Fibroblast of skin of abdomen (primary cell): Measurements from ENCODE around the gene TBC1D21.
A peak's percentile ranks its signal among the peaks of the same experiment; 100 is the strongest.

Source experiments
- DNase-seq: peaks from one replicate; pipeline ENCODE4 v3.0.0-alpha.2; 2013

Gene TBC1D21

GRCh38 chr15:73862276-73862675 is 11.1 kb upstream of the TBC1D21 start:
- DNase-seq = no peak

DNA sequence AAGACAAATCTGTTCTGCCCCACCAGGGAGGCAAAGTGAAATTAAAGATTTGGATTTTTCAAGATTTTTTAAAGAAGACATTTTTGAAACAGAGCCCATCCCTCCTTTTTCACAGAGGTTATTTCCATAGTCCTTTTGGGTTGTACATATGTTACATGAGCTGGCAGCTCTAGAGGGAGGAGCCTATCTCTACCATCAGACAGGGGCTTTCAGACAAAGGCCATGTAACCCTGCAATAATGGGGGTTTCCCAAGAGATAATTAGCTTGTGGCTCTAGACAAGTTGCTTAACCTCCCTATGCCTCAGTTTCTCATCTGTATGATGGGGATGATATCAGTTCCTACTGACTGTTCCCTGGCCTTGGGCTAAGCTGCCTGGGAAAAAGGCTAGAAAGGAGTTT is 8.0 kb upstream of the TBC1D21 start:
- no peak for DNase-seq

DNA sequence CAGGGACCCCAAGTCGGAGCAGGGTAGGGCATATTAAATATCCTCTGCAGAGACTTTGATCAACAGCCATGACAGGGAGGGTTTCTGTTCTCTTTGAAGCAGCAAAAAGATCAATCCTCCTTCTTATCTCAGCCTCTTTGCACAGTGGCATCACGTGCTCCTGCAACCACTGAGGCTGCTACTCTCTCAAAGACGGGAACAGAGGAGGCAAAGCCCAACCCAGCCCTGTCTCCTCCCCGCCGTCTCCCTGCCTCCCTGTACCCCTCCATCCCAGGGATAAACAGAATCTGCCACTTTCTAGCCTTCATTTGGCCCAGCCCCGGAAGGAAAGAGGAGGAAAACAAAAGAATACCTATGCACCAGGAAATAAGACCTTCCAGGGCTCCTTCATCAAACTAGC is 7.5 kb upstream of the TBC1D21 start:
- no peak for DNase-seq

- no peak for DNase-seq
Measured at GRCh38 chr15:73866481-73866880, 6.9 kb upstream of the TBC1D21 start.

DNA sequence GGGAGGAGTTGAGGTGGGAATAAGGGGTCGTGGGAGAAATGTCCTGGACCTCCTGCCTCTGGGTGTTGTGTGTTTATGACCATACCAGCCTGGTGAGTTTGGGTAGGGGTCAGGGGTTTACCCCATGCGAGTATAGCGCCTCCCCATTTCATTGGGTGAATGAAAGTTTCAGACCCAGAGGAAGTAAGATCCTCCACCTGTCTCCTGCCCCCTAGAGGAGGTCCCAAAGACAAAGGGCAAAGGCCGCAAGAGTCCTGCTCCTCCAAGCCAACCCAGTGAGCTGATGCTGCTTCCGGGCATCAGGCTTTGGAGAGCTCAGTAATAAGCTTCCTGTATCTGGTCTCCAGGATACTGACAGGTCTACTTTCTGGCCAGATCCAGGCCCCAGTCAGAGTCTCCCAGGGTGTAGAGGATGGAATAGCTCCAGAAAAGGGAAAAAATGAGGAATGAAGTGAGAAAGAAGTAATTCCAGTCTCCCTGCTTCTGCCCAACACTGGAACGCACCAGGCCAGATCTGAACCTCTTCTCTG is 6.4 kb upstream of the TBC1D21 start:
- no peak for DNase-seq

GRCh38 chr15:73867426-73867825 is 5.9 kb upstream of the TBC1D21 start:
- no peak for DNase-seq

GRCh38 chr15:73867956-73868355 is 5.4 kb upstream of the TBC1D21 start:
- DNase-seq = no peak

DNA sequence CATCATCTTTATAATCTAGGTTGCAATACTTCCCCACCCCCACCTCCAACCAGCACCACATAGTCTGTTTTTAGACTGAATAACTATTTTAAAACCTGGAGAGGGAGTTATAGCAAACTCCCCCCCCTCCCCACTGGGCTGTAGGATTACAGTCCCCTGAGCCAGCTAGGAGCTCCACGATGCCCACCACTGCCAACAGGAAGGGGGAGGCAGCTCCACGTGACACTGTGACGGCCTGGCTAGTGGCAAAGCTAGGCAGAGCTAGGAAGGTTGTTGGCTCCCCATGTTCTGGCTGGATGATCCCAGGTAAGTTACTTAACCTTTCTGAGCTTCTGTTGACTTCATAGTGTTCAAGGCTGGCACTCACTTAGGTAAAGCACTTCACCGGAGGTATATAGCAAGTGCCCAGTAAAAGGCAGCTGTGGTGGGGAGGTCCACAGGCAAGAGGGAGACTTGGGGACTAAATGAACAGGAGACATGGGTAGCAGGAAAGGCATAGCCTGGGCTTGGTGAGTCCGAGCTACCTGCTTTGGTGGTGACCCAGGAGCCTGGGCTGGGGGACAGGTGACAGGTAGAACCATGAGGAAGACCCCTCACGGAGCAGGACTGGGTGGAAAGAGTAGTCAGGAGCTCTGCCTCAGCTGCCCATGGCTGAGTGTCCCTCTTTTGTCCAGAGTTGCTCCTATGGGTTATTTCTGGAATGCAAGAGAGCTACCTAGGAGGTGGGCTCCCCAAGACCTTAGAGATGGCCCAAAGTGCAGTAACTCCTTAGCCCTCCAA is 4.0 kb upstream of the TBC1D21 start:
- DNase-seq = no peak

- DNase-seq = peak; percentile 23
Measured at GRCh38 chr15:73870700-73871408, 2.5 kb upstream of the TBC1D21 start.

DNA sequence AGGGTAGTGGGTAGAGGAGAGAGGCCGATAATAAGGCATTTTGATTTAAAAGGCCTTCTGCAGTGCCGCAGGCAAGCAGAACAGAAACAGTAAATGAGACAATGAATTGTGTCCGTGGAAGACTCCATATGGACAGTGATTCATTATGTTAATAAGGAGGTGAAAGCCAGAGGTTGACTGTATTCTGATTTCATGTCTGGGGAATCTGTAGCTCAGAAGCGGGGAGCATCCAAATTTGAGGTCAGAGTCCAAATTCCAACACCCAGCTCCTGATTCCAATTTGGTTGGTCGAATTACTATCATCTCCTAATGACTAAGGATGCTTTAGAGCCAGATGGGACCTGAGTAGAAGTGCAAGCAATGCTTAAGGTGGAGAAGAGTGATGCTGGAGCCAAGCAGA is 1.0 kb upstream of the TBC1D21 start:
- peak; percentile 82 for DNase-seq

DNA sequence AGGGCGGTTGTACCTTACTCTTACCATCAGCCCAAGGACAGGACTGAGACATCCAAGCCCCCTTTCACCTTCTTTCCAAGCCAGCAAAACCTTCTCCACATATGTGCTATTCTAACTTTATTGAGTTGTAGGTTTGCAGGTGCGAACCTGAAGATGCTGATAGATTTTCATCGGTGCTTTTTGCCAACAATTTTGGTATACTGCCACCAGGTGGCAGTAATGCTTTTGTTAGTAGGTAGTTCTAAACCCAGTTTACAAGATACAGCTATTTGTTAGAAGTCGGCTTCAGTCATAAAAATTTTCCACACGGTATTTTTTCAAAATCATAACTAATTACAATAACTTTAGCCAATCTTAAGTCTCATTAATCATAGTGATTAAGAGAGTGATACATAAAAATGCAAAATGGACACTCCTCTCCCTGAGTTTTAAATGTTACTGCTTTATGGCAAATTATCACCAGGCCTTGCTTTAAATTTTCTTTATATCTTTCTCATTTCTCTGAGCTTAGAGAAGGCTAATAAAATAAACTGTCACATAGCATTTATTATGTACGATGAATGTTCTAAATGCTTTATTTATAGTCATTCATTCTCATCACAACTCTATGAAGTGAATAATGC is 636 bp downstream of the TBC1D21 start:
- DNase-seq = peak; percentile 36

GRCh38 chr15:73879426-73879825 is 6.1 kb downstream of the TBC1D21 start:
- DNase-seq = no peak

GRCh38 chr15:73881579-73882320 is 8.4 kb downstream of the TBC1D21 start:
- no peak for DNase-seq

- DNase-seq = no peak
Measured at GRCh38 chr15:73882761-73883419, 9.5 kb downstream of the TBC1D21 start.

- no peak for DNase-seq
Measured at GRCh38 chr15:73884159-73884558, 10.8 kb downstream of the TBC1D21 start.

DNA sequence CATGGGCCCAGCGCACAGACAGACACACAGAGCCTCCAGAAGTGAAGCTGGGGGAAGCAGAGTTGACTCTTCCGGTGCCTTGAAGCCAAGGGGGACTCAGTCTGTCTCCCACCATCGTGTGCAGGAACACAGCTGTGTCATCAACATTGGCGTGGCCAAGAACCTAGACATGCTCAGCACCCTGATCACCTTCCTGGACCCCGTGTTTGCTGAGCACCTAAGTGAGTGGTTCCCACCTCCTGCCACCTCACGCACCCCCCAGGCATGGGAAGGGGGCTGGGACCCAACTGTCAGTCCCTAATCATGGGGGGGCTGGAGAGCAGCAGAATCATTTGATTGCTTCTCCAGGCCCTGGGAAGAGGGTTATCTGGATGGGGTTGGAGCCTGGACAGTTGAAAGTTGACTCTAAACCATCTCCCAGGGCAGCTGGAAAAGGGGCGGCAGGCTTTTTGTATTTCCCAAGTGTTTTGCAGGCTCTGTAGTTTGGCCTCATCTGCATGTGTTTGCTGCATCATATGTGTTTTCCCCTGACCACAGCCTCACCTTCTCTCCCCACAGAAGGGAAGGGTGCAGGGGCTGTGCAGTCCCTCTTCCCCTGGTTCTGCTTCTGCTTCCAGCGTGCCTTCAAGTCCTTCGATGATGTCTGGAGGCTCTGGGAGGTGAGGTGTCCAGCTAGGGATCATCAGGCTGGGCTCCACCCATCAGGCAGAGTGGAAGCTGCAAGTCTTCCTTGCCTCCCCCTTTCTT is 12.8 kb downstream of the TBC1D21 start:
- DNase-seq = no peak

- DNase-seq = no peak
Measured at GRCh38 chr15:73886717-73887345, 13.5 kb downstream of the TBC1D21 start.

- no peak for DNase-seq
Measured at GRCh38 chr15:73887481-73887880, 14.1 kb downstream of the TBC1D21 start.

- no peak for DNase-seq
Measured at GRCh38 chr15:73888224-73889041, 15.1 kb downstream of the TBC1D21 start.
